ENCODE data around the gene HLA-DRB5.
A peak's percentile ranks its signal among the peaks of the same experiment; 100 is the strongest.
"Not testable (repeated sequence)": the region's sequence is repeated elsewhere in the genome, so short reads cannot be mapped to it uniquely, and the experiment has no call there.

The HLA-DRB5 gene

GRCh38 chr6:32517654-32518445 lies 12.2 kb downstream of the HLA-DRB5 start:
- DNase-seq (ENCODE audit: low spot score), result peak; percentile 55

- no peak for DNase-seq (ENCODE audit: low spot score)
Measured at GRCh38 chr6:32501016-32501415, 29.1 kb downstream of the HLA-DRB5 start.

GRCh38 chr6:32492351-32492750 lies 37.7 kb downstream of the HLA-DRB5 start:
- DNase-seq (ENCODE audit: low spot score), result no peak

GRCh38 chr6:32491700-32492099 lies 38.4 kb downstream of the HLA-DRB5 start:
- DNase-seq (ENCODE audit: low spot score), result no peak

- DNase-seq (ENCODE audit: low spot score), result no peak
Measured at GRCh38 chr6:32488083-32488482, 42.0 kb downstream of the HLA-DRB5 start.

- DNase-seq (ENCODE audit: low spot score), result no peak
Measured at GRCh38 chr6:32484614-32484998, 45.5 kb downstream of the HLA-DRB5 start.

GRCh38 chr6:32483968-32484613 lies 46.0 kb downstream of the HLA-DRB5 start:
- no peak for DNase-seq (ENCODE audit: low spot score)

GRCh38 chr6:32475392-32476206 lies 54.5 kb downstream of the HLA-DRB5 start:
- DNase-seq (ENCODE audit: low spot score), result no peak

- not testable (repeated sequence) for DNase-seq (ENCODE audit: low spot score)
Measured at GRCh38 chr6:32473376-32474348, 56.4 kb downstream of the HLA-DRB5 start.

- DNase-seq (ENCODE audit: low spot score), result no peak
Measured at GRCh38 chr6:32472781-32473375, 57.2 kb downstream of the HLA-DRB5 start.

GRCh38 chr6:32467743-32468503 lies 62.2 kb downstream of the HLA-DRB5 start:
- not testable (repeated sequence) for DNase-seq (ENCODE audit: low spot score)

Small RNAs within 50 kb of the gene (small RNA-seq; reads per million reads assigned to genes)
- 0 to 0.49 reads per million in 2 experiments for gene RNU1-61P

Data from SK-N-DZ (cell line).